ENCODE measurements around the gene PABPC1L. TPM values are rescaled to one million over a fixed set of nuclear protein-coding genes. Genes with fewer than 3 reads are reported as not detected.
A peak's percentile ranks its signal among the peaks of the same experiment; 100 is the strongest.

PABPC1L gene
- total RNA-seq, 1 experiment from 2014 or later: 127 TPM

GRCh38 chr20:44967207-44967807, 57.4 kb downstream of the PABPC1L start:
- Histone ChIP-seq H3K4me2 (ENCODE audit: low read length) (peak overlapping the region; percentile 76), H3K27me3 (ENCODE audit: insufficient read depth, low read length) (no peaks in the 10 kb centered on the region), H3K36me3 (ENCODE audit: control insufficient read depth in 1 of 2, insufficient read depth in 2 of 2, low read length in 2 of 2) (peaks cover 0 to 4% of the 10 kb centered on the region in 2 experiments; a peak in 2 of 4 replicates), H4K20me1 (ENCODE audit: insufficient read depth) (peaks cover 4% of the 10 kb centered on the region; the same call in 1 of the 2 replicates), H3K79me2 (ENCODE audit: insufficient read depth, low read length) (peaks cover 52% of the 10 kb centered on the region), H3K4me3 (replicated peaks in 1 of 2; ENCODE audit: low read depth in 1 of 2, low read length in 2 of 2) (peak overlapping the region; percentile 81 to 94), H2AFZ (ENCODE audit: low read depth, low read length, poor library complexity, severe bottlenecking) (no peak overlapping the region), H3K9ac (ENCODE audit: low read length) (peak overlapping the region; percentile 81), H3K9me3 (ENCODE audit: control insufficient read depth in 1 of 2, insufficient read depth in 1 of 2, low read depth in 1 of 2, low read length in 2 of 2) (no peaks in the 10 kb centered on the region), H3K4me1 (ENCODE audit: control insufficient read depth in 1 of 2, insufficient read depth in 2 of 2, low read length in 2 of 2) (peaks cover 4 to 31% of the 10 kb centered on the region in 2 experiments; a peak in 3 of 4 replicates), H3K9me2 (ENCODE audit: insufficient read depth) (no peaks in the 10 kb centered on the region), H3K27ac (ENCODE audit: low read depth, low read length) (no peak overlapping the region)
- TF ChIP-seq, protein P1, sequence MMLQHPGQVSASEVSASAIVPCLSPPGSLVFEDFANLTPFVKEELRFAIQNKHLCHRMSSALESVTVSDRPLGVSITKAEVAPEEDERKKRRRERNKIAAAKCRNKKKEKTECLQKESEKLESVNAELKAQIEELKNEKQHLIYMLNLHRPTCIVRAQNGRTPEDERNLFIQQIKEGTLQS (IDR thresholded peaks at IDR 0.05): no peak
- TF ChIP-seq ELF1 (IDR thresholded peaks at IDR 0.05; ENCODE audit: borderline replicate concordance, low read depth): no peak
- TF ChIP-seq FOSL1 (IDR thresholded peaks at IDR 0.05; ENCODE audit: low read depth): no peak
- TF ChIP-seq ZBTB33 (IDR thresholded peaks at IDR 0.05; ENCODE audit: extremely low read depth, insufficient replicate concordance, low read length): no peak
- TF ChIP-seq POLR2A (IDR thresholded peaks at IDR 0.05; ENCODE audit: borderline replicate concordance, extremely low read depth, insufficient read depth, insufficient read length): no peak
- no peak for TF ChIP-seq TCF7L2 (IDR thresholded peaks at IDR 0.05; ENCODE audit: borderline replicate concordance, extremely low read depth, insufficient read depth, insufficient read length)
- TF ChIP-seq POLR2AphosphoS5 (IDR thresholded peaks at IDR 0.05; ENCODE audit: low read depth, low read length): no peak
- TF ChIP-seq, protein P2, sequence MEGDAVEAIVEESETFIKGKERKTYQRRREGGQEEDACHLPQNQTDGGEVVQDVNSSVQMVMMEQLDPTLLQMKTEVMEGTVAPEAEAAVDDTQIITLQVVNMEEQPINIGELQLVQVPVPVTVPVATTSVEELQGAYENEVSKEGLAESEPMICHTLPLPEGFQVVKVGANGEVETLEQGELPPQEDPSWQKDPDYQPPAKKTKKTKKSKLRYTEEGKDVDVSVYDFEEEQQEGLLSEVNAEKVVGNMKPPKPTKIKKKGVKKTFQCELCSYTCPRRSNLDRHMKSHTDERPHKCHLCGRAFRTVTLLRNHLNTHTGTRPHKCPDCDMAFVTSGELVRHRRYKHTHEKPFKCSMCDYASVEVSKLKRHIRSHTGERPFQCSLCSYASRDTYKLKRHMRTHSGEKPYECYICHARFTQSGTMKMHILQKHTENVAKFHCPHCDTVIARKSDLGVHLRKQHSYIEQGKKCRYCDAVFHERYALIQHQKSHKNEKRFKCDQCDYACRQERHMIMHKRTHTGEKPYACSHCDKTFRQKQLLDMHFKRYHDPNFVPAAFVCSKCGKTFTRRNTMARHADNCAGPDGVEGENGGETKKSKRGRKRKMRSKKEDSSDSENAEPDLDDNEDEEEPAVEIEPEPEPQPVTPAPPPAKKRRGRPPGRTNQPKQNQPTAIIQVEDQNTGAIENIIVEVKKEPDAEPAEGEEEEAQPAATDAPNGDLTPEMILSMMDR (IDR thresholded peaks at IDR 0.05 in 2 of 3, conservative IDR thresholded peaks at IDR 0.05 in 1 of 3; ENCODE audit: borderline replicate concordance in 1 of 3, insufficient read depth in 1 of 3, low read depth in 2 of 3, low read length in 2 of 3): no peak
- no peak for TF ChIP-seq EZH2 (IDR thresholded peaks at IDR 0.05)
- TF ChIP-seq EZH2phosphoT487 (IDR thresholded peaks at IDR 0.05; ENCODE audit: borderline replicate concordance): no peak
- TF ChIP-seq SIN3A (IDR thresholded peaks at IDR 0.05; ENCODE audit: low read depth): no peak
- TF ChIP-seq JUND (IDR thresholded peaks at IDR 0.05): no peak
- no peak for TF ChIP-seq CBX3 (IDR thresholded peaks at IDR 0.05; ENCODE audit: low read depth)
- no peak for TF ChIP-seq SP1 (IDR thresholded peaks at IDR 0.05; ENCODE audit: low read depth)
- TF ChIP-seq MAX (IDR thresholded peaks at IDR 0.05): no peak
- TF ChIP-seq EGR1 (IDR thresholded peaks at IDR 0.05; ENCODE audit: low read depth): no peak
- TF ChIP-seq, protein P3, sequence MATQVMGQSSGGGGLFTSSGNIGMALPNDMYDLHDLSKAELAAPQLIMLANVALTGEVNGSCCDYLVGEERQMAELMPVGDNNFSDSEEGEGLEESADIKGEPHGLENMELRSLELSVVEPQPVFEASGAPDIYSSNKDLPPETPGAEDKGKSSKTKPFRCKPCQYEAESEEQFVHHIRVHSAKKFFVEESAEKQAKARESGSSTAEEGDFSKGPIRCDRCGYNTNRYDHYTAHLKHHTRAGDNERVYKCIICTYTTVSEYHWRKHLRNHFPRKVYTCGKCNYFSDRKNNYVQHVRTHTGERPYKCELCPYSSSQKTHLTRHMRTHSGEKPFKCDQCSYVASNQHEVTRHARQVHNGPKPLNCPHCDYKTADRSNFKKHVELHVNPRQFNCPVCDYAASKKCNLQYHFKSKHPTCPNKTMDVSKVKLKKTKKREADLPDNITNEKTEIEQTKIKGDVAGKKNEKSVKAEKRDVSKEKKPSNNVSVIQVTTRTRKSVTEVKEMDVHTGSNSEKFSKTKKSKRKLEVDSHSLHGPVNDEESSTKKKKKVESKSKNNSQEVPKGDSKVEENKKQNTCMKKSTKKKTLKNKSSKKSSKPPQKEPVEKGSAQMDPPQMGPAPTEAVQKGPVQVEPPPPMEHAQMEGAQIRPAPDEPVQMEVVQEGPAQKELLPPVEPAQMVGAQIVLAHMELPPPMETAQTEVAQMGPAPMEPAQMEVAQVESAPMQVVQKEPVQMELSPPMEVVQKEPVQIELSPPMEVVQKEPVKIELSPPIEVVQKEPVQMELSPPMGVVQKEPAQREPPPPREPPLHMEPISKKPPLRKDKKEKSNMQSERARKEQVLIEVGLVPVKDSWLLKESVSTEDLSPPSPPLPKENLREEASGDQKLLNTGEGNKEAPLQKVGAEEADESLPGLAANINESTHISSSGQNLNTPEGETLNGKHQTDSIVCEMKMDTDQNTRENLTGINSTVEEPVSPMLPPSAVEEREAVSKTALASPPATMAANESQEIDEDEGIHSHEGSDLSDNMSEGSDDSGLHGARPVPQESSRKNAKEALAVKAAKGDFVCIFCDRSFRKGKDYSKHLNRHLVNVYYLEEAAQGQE (IDR thresholded peaks at IDR 0.05; ENCODE audit: low read depth): no peak
- no peak for TF ChIP-seq RAD21 (IDR thresholded peaks at IDR 0.05; ENCODE audit: low read depth)
- no peak for TF ChIP-seq YY1 (IDR thresholded peaks at IDR 0.05; ENCODE audit: extremely low read depth, insufficient replicate concordance, low read depth, low read length)
- TF ChIP-seq ZNF274 (IDR thresholded peaks at IDR 0.05; ENCODE audit: low read depth, low read length): no peak
- POLR2A ChIA-PET: interaction anchor here (0.7 kb wide), 1 partner anchor 14 kb away, joined by 3 read pairs; no protein-coding TSS in a partner anchor
- ATAC-seq (no peak), DNase-seq (ENCODE audit: low read depth, low spot score) (no peak)
- CTCF ChIA-PET: no interaction called here
- intact Hi-C loops (cut with micrococcal nuclease): no loop called here
- TSS peak; percentile 40 for BruUV-seq (replicated peaks)
- RAD21 ChIA-PET (ENCODE audit: low non-redundant PET in 1 of 2, low total read pairs in 2 of 2, uncharacterized antibody in 2 of 2, unreplicated experiment in 2 of 2): no interaction called here

Measured in HCT116 (cell line).